RWPE2 (cell line): Measurements from ENCODE around the gene PDE2A.

Source experiments
- ATAC-seq: fragments of 200-7000 bp; cut with Tn5 transposase; 3 replicates; pipeline ENCODE4 v1.9.1; 2021; ENCODE audit warnings: low read depth
- DNase-seq: peaks from one replicate; pipeline ENCODE4 v3.0.0-alpha.2; 2020; ENCODE audit warnings: low spot score
- H3K27ac ChIP-seq: fragments of 450-650 bp; 2 replicates; pipeline ENCODE4 v1.5.1; 2017; ENCODE audit warnings: mild to moderate bottlenecking; ENCODE audit not compliant: poor library complexity, severe bottlenecking
- H3K27me3 ChIP-seq: fragments of 250-450 bp; sonication (Bioruptor Pico); 2 replicates; pipeline ENCODE4 v1.5.1; 2021; ENCODE audit warnings: mild to moderate bottlenecking, moderate library complexity; ENCODE audit not compliant: insufficient read depth, poor library complexity, severe bottlenecking
- H3K36me3 ChIP-seq: fragments of 250-450 bp; sonication (Bioruptor Pico); 2 replicates; pipeline ENCODE4 v1.5.1; 2020; ENCODE audit warnings: low read depth, mild to moderate bottlenecking, moderate library complexity
- H3K4me1 ChIP-seq: fragments of 250-450 bp; sonication (Bioruptor Pico); 2 replicates; pipeline ENCODE4 v1.5.1; 2021; ENCODE audit warnings: mild to moderate bottlenecking, moderate library complexity; ENCODE audit not compliant: insufficient read depth, poor library complexity, severe bottlenecking
- H3K4me3 ChIP-seq: fragments of 250-450 bp; sonication (Bioruptor Pico); 2 replicates; pipeline ENCODE4 v1.5.1; 2021; ENCODE audit warnings: mild to moderate bottlenecking, moderate library complexity; ENCODE audit not compliant: severe bottlenecking
- H3K9me3 ChIP-seq: fragments of 250-450 bp; sonication (Bioruptor Pico); 2 replicates; pipeline ENCODE4 v1.5.1; 2021; ENCODE audit warnings: mild to moderate bottlenecking, moderate library complexity; ENCODE audit not compliant: severe bottlenecking
- CTCF ChIP-seq: fragments of 450-650 bp; IDR thresholded peaks from one replicate; pipeline ENCODE4 v1.5.1; 2017; ENCODE audit warnings: mild to moderate bottlenecking, moderate library complexity; ENCODE audit not compliant: poor library complexity, severe bottlenecking

Gene PDE2A

GRCh38 chr11:72635309-72635915 lies 38.8 kb downstream of the PDE2A start:
- Histone ChIP-seq H3K27me3 (no peaks in the 10 kb centered on the region), H3K27ac (no peak overlapping the region), H3K4me3 (no peak overlapping the region), H3K9me3 (no peaks in the 10 kb centered on the region), H3K4me1 (no peaks in the 10 kb centered on the region), H3K36me3 (no peaks in the 10 kb centered on the region)
- ATAC-seq: no peak
- DNase-seq: no peak
- no peak for TF ChIP-seq CTCF

- H3K27me3 ChIP-seq: no peaks in the 10 kb centered on the region
- H3K4me3 ChIP-seq: no peak overlapping the region
- H3K9me3 ChIP-seq: no peaks in the 10 kb centered on the region
- no peak for TF ChIP-seq CTCF
- no peak for ATAC-seq
- no peaks in the 10 kb centered on the region for H3K36me3 ChIP-seq
- no peak for DNase-seq
- no peaks in the 10 kb centered on the region for H3K4me1 ChIP-seq
- H3K27ac ChIP-seq: no peak overlapping the region
These were observed 39.6 kb downstream of the PDE2A start for GRCh38 chr11:72634472-72635095.

GRCh38 chr11:72634016-72634415 lies 40.2 kb downstream of the PDE2A start:
- Histone ChIP-seq H3K4me3 (no peak overlapping the region), H3K36me3 (no peaks in the 10 kb centered on the region), H3K9me3 (no peaks in the 10 kb centered on the region), H3K4me1 (no peaks in the 10 kb centered on the region), H3K27ac (no peak overlapping the region), H3K27me3 (no peaks in the 10 kb centered on the region)
- no peak for TF ChIP-seq CTCF
- no peak for ATAC-seq
- DNase-seq: no peak

- no peak for ATAC-seq
These were observed 41.2 kb downstream of the PDE2A start for GRCh38 chr11:72633068-72633467.

More at GRCh38 chr11:72633068-72633467, 41.2 kb downstream of the PDE2A start:
- Histone ChIP-seq H3K27ac (no peak overlapping the region), H3K27me3 (no peaks in the 10 kb centered on the region), H3K4me1 (no peaks in the 10 kb centered on the region), H3K9me3 (no peaks in the 10 kb centered on the region), H3K4me3 (no peak overlapping the region), H3K36me3 (no peaks in the 10 kb centered on the region)
- no peak for DNase-seq
- no peak for TF ChIP-seq CTCF
